ENCODE measurements around the gene SRF. TPM values are rescaled to one million over a fixed set of nuclear protein-coding genes. Genes with fewer than 3 reads are reported as not detected.

The SRF gene
- total RNA-seq, 1 experiment from 2014 or later: 33.2 TPM

DNA sequence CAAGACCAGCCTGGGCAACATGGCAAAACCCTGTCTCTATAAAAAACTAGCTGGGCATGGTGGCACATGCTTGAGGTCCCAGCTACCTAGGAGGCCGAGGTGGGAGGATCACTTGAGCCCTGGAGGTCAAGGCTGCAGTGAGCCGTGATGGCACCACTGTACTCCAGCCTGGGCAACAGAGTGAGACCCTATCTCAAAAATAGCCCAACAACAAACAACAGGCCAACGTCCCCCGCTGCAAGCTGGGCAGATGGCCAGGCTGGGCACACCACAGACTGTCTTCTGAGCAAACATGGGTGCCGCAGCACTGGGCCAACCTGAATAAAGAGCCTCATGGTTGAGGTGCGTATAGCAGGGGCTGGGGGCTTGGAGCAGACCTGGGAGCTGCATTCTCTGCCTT, 46.6 kb upstream of the SRF start:
- H3K4me3 ChIP-seq (ENCODE audit: low read depth, low read length, poor library complexity, severe bottlenecking): no peak overlapping the region
- H3K27ac ChIP-seq (ENCODE audit: low read depth, low read length, poor library complexity, severe bottlenecking): no peak overlapping the region
- intact Hi-C loops (cut with micrococcal nuclease; ENCODE audit: unreplicated experiment): no loop called here
- DNase-seq (ENCODE audit: low spot score): no peak
- no peaks in the 10 kb centered on the region for H3K27me3 ChIP-seq (replicated peaks; ENCODE audit: insufficient read depth, low read depth, low read length, poor library complexity)
- no TSS peak for BruUV-seq (replicated peaks)
- ChIA-PET POLR2A (ENCODE audit: low non-redundant PET) (interaction anchor here (0.6 kb wide), 3 partner anchors 63 to 352 kb away, joined by 3 to 6 read pairs (median 3); no protein-coding TSS in a partner anchor), CTCF (no interaction called here)
- H3K36me3 ChIP-seq (ENCODE audit: insufficient read depth, low read length, poor library complexity, severe bottlenecking): no peaks in the 10 kb centered on the region
- peaks cover 12% of the 10 kb centered on the region for H3K4me1 ChIP-seq (ENCODE audit: insufficient read depth, low read length, poor library complexity, severe bottlenecking)
- TF ChIP-seq, protein P1, sequence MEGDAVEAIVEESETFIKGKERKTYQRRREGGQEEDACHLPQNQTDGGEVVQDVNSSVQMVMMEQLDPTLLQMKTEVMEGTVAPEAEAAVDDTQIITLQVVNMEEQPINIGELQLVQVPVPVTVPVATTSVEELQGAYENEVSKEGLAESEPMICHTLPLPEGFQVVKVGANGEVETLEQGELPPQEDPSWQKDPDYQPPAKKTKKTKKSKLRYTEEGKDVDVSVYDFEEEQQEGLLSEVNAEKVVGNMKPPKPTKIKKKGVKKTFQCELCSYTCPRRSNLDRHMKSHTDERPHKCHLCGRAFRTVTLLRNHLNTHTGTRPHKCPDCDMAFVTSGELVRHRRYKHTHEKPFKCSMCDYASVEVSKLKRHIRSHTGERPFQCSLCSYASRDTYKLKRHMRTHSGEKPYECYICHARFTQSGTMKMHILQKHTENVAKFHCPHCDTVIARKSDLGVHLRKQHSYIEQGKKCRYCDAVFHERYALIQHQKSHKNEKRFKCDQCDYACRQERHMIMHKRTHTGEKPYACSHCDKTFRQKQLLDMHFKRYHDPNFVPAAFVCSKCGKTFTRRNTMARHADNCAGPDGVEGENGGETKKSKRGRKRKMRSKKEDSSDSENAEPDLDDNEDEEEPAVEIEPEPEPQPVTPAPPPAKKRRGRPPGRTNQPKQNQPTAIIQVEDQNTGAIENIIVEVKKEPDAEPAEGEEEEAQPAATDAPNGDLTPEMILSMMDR (conservative IDR thresholded peaks at IDR 0.05; ENCODE audit: low read depth, low read length): no peak
- no peak for TF ChIP-seq EZH2 (IDR thresholded peaks at IDR 0.05; ENCODE audit: borderline replicate concordance, low read depth, low read length, poor library complexity, severe bottlenecking)
- H3K9me3 ChIP-seq (ENCODE audit: low read depth, low read length, poor library complexity, severe bottlenecking): no peaks in the 10 kb centered on the region

GRCh38 chr6:43125119-43125518, 46.0 kb upstream of the SRF start:
- Histone ChIP-seq H3K9me3 (ENCODE audit: low read depth, low read length, poor library complexity, severe bottlenecking) (no peaks in the 10 kb centered on the region), H3K27ac (ENCODE audit: low read depth, low read length, poor library complexity, severe bottlenecking) (peak overlapping the region; percentile 32), H3K4me1 (ENCODE audit: insufficient read depth, low read length, poor library complexity, severe bottlenecking) (peaks cover 12% of the 10 kb centered on the region), H3K27me3 (replicated peaks; ENCODE audit: insufficient read depth, low read depth, low read length, poor library complexity) (no peaks in the 10 kb centered on the region), H3K4me3 (ENCODE audit: low read depth, low read length, poor library complexity, severe bottlenecking) (no peak overlapping the region), H3K36me3 (ENCODE audit: insufficient read depth, low read length, poor library complexity, severe bottlenecking) (no peaks in the 10 kb centered on the region)
- ChIA-PET CTCF (no interaction called here), POLR2A (ENCODE audit: low non-redundant PET) (interaction anchor here (0.6 kb wide), 3 partner anchors 64 to 352 kb away, joined by 3 to 6 read pairs (median 3); no protein-coding TSS in a partner anchor)
- no TSS peak for BruUV-seq (replicated peaks)
- DNase-seq (ENCODE audit: low spot score): no peak
- TF ChIP-seq, protein P1 (conservative IDR thresholded peaks at IDR 0.05; ENCODE audit: low read depth, low read length): no peak
- TF ChIP-seq EZH2 (IDR thresholded peaks at IDR 0.05; ENCODE audit: borderline replicate concordance, low read depth, low read length, poor library complexity, severe bottlenecking): no peak
- intact Hi-C loops (cut with micrococcal nuclease; ENCODE audit: unreplicated experiment): no loop called here

DNA sequence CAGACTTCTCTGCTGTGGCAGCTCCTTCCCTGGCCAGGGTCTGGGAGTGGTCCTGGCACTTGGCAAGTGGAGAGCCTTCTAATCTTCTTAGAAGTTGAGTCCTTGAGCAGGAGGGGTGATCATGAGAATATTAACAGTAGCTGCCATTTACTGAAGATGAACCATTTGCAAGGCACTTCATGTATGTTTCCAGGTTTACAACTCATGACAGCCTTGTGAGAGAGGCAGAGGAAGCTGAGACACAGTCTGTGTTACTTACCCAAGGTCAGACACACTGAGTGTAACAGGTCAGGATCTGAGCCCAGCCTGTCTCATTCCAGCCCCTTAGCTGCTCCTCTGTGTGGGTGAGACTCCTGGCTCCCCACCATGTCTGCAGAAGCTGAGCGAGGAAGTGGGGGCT, 45.5 kb upstream of the SRF start:
- Histone ChIP-seq H3K27ac (ENCODE audit: low read depth, low read length, poor library complexity, severe bottlenecking) (peak overlapping the region; percentile 32), H3K4me1 (ENCODE audit: insufficient read depth, low read length, poor library complexity, severe bottlenecking) (peaks cover 10% of the 10 kb centered on the region), H3K4me3 (ENCODE audit: low read depth, low read length, poor library complexity, severe bottlenecking) (no peak overlapping the region), H3K36me3 (ENCODE audit: insufficient read depth, low read length, poor library complexity, severe bottlenecking) (no peaks in the 10 kb centered on the region), H3K9me3 (ENCODE audit: low read depth, low read length, poor library complexity, severe bottlenecking) (no peaks in the 10 kb centered on the region), H3K27me3 (replicated peaks; ENCODE audit: insufficient read depth, low read depth, low read length, poor library complexity) (no peaks in the 10 kb centered on the region)
- no peak for DNase-seq (ENCODE audit: low spot score)
- BruUV-seq (replicated peaks): no TSS peak
- intact Hi-C loops (cut with micrococcal nuclease; ENCODE audit: unreplicated experiment): no loop called here
- CTCF ChIA-PET: no interaction called here
- POLR2A ChIA-PET (ENCODE audit: low non-redundant PET): no interaction called here
- TF ChIP-seq EZH2 (IDR thresholded peaks at IDR 0.05; ENCODE audit: borderline replicate concordance, low read depth, low read length, poor library complexity, severe bottlenecking): no peak
- TF ChIP-seq, protein P1 (conservative IDR thresholded peaks at IDR 0.05; ENCODE audit: low read depth, low read length): no peak

All from A673 (cell line).